SK-N-DZ (cell line): ENCODE measurements around the gene CAMK2D.
"Not testable (repeated sequence)": the region's sequence is repeated elsewhere in the genome, so short reads cannot be mapped to it uniquely, and the experiment has no call there.

Source experiments
- DNase-seq: peaks from one replicate; pipeline ENCODE4 v3.0.0-alpha.2; 2015; ENCODE audit warnings: low spot score

Gene CAMK2D

DNA sequence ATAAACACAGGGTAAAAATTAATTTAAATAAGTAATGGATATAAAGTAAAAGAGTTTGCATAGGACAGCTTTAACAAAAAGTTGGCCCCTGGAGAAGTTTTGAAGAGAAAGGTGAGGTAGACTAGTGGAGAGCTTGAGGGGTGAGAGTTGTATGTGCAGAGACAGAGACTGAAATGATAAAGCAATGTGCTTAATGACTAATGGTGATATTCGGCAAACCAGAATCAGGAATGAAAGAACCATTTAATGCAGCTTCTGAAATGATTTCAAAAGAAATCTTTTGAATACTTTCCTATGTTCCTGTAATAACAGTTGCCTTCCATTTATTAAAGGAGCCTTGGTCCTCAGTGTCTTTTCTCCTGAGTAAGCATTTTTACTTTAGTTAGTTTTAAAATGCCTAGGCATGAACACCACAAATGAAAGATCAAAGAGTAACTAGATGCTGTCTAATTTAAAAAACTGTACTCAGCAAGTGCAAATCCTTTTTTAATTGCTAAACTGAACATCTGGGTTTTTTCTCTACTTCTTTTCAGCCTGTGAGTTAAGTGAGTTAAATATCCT is 28.5 kb downstream of the CAMK2D start:
- no peak for DNase-seq

DNA sequence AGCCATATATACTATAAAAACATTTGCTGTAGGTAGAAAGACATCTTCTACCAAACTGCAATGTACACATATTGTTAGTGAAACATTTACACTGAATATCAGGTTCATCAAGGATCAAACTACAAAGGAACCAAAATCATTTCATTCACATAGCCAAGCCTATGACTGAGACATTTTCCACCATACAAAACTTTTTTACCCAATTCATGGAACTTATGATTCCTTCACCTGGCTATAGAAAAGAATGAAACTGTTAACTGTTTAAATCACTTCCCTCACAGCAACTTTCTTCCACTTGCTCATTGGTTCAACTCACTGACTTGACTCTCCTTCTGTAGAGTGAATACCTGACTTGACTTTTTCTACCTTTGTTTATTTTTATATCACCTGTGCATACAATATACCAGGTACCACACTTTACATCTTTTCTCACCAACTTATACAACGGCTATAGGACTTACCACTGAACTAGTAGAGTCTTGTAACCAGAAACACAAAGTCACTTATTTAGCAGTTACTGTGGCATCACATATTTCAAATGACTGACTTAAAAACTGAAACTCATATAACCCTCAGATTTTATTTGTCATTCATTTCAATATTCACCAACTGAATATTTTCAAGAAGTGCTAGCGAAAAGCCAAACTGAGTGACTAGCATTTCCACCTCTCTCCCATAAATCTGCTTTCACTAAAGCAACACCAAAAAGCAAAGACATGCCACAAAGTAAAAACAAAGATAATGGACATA is 30.9 kb downstream of the CAMK2D start:
- no peak for DNase-seq

DNA sequence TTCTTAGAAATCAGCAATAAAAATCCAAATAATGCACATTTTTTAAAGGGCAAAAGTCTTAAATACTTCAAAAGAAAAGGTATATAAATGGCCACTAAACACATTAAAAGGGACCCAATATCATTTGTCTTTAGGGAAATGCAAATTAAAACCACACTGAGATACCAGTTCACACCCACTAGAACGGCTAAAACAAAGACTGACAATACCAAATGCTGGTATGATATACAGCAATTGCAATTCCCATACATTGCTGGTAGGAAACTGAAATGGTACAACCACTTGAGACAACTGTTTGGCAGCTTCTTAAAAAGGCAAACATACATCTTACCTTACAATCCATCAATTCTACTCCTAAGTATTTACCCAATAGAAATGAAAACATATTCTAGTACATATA is 33.7 kb downstream of the CAMK2D start:
- no peak for DNase-seq

DNA sequence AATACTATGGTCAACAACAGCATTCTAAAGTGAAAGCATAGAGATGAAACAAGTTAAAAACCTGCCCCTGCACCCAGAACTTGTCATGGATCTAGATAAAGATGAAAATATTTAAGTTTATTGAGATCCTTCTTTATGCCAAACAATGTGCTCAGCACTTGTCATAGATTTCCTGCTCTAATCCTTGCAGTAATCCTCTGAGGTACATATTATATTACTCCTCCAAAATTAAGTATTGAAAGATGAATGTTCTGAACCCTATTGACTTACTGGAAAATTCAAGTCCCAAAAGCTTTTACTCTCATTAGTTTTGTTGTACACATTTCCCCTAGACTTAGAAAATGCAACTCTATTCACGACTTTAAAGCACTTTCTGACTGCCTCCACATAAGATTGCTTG is 35.6 kb downstream of the CAMK2D start:
- DNase-seq, result no peak

DNA sequence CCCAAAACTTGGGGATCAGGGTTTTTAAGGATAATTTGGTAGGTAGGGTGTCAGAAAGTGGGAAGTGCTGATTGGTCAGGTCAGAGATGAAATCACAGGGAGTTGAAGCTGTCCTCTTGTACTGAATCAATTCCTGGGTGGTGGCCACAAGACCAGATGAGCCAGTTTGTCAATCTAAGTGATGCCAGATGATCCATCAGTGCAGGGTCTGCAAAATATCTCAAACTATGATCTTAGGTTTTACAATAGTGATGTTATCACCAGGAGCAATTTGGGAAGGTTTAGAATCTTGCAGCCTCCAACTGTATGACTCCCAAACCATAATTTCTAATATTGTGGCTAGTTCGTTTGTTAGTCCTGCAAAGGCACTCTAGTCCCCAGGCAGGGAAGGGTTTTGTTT is 43.3 kb downstream of the CAMK2D start:
- DNase-seq, result no peak

DNA sequence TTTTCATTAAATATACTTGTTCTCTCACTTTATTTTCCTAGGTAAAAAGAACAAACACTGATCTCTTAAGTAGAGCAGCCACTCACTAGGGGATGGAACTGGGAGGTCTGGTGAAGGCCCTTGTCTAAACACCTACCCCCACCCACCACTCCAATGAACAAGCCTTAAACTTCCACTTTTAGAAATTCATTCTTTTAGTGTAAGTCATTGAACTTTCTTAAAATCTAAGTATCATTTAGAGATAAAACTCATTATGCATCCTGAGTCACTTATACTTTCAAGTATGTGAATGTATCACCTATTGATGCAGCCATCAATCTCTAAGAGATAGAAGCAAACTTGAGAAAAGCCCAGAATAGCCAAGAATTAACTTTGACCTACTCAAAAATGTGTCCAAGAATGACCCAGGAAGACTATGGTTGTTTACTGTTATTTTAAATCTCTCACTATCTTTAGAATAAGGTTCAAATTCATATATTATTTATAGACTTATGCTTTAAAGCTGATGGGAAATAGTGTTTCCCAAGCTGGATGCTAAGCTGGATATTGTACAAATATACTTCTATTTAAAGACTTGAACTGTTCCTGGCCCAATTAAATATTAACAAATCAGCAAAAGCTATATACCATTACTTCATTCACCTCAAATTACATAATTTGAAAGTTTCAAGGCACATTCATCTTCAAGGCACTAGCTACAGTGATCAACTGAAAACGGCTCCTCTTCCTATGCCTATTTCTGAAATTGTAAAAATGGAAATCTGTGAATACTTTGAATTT is 49.5 kb downstream of the CAMK2D start:
- no peak for DNase-seq

DNA sequence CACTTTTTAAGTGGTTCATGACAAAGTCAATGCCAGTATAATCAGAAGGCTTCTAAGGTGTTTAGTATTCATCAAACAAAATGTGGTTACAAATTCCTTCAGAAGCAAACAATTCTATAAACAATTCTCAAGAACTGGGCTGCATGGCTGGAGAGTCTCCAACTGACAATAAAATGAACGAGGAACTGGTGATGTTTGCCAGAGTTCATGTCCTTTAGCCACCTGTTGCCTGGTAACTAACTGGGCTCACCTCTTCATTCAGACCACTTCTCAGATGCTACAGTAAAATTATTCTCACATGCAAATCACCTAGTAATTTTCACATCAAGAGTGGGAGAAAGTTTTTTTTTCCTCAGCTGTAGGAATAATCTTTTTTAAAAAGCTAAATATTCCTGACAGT is 53.3 kb downstream of the CAMK2D start:
- DNase-seq, result no peak

DNA sequence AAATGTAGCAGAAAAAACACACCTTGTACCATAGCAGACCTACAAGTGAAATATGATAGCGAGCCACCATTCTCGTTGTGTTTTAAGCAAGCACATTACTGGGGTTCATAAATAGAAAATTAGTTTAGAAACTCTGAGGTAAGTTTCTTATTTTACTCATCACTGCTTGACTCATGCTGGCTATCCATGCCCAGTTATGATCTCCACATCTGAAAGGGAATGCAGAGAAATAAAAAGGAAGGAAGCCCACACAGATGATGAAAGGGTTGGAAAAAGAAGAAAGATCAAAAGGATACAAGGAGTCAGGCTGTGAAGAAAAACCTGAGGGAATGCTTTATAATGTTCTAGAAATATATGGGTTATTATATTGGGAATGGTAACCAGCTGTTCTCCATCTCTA is 54.5 kb downstream of the CAMK2D start:
- no peak for DNase-seq

DNA sequence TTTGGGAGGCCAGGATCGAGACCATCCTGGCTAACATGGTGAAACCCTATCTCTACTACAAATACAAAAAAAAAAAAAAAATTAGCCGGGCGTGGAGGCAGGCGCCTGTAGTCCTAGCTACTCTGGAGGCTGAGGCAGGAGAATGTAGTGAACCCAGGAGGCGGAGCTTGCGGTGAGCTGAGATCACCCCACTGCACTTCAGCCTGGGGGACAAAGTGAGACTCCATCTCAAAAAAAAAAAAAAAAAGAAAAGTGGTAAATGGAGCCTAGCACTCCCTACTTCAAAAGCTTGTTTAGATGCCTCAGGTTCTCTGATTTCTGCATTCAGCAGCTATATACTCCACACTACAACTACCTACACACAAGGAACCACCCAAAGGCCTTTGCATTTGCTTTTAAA is 56.4 kb downstream of the CAMK2D start:
- not testable (repeated sequence) for DNase-seq

DNA sequence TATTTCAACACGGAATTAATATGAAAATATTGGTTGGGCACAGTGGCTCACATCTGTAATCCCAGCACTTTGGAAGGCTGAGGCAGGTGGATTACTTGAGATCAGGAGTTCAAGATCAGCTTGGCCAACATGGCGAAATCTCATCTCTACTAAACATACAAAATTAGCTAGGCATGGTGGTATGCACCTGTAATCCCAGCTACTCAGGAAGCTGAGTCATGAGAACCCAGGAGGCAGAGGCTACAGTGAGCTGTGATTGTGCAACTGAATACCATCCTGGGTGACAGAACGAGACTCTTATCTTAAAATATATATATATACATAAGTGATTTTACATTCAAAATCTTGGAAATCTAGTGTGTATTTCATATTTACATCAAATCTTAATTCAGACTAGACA is 58.9 kb downstream of the CAMK2D start:
- not testable (repeated sequence) for DNase-seq

DNA sequence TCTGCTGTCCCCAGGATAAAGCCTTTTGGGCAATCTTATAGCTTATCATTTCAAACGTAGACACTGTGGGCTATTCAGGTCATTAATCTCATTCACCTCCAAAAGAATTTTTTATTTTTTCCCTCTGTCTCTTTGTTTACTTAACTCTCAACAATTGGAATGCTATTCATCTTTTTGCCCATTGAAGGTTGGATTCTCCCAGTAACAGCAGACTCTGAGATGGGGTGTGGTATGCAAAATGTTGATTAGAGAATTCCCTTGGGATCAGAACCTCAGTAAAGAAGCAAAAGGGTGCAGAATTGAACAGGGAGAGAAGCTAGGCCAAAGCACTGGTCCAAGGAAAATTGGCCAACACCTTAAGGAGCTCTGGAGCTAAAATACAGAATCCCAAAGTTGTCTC is 60.4 kb downstream of the CAMK2D start:
- DNase-seq, result no peak

DNA sequence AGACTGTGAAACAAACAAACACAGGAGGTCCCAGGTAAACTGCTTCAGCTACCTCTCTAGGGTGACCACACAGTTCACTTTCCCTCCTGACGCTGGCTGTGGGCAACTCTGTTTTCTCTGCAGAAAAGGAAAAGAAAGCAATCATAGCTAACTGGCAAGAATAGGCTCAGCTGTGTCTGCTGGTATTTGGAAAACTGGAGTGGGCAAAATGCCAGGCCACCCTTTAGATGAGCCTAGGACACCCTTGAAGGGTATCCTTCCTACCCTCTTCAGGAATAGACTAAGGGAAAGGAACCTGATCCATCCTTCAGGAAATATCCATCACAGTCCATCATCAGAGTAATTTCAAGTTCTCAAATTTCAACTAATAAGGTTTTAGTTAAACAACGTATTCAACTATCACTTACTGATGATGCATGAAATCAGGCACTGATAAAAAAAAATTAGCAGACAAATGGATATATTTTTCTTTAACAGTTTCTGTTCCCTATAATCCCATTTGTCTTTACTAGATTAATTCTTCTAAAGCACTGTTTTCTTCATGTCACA is 60.9 kb downstream of the CAMK2D start:
- DNase-seq, result no peak

DNA sequence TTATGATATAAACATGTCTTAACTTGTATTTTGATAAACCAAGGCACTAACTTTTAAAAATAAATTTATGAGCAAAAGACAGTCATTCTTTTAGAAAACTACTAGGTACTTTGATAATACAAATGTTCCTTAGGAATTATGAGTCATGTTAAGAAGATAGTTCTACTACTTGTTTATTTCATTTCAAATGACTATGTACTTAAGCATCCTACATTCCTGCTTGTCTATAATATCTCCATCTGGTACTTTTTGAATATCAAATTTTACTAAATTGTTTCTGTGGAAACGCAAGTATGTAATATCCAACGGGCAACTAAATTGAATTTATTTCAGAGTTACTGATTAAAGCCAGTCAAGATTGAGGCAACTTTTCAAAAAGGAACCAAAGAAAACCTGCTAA is 61.8 kb downstream of the CAMK2D start:
- DNase-seq, result no peak

DNA sequence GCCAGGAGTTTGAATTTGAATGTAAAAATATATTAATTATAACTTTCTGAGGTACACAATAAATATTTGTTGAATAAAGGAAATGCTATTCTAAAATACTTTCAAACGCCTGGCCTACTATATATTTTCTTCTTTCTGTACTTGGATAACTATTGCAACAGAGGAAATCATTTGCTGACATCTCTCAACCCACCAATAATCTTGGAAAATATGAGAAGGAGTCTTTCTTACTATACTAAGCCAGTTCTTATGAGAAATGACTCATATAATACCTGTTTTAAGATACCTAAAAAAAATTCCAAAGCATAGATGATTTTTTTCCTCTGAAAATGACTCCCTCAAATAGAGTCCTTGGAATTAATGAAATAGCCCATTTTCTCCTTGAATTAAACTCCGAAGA is 64.1 kb downstream of the CAMK2D start:
- no peak for DNase-seq

DNA sequence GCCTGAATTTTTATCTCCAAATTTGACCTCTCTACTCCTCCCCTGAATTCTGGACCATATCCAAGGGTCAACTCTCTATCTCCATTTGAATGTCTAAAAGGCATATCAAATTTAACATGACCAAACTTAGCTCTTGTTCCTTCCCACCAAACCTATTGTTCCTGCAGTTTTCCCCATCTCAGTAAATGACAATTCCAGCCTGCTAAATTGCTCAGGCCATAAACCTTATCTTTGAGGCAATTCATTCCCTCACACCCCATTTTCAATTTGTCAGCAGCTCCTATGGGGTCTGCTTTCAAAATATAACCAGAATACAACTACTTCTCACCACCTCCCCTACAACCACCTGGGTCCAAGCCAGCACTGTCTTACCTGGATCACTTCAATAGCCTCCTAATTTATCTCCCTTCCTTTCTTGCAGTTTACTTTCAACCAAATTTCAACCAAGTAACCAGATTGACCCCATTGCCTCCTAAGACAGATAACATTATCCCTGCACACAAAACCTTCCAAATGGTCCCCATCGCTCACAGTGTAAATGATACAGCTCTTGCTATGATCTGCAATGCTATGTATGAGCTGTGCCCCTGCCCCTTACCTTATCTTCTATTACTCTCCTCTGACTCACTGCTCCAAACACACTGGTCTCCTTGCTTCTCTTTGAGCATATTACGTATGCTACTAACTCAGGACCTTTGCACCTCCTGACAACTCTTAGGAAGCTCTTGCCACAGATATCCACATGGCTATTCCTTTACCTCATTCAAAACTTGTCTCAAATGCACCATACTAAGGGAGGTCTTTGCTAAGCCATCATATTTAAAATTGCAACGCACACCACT is 66.0 kb downstream of the CAMK2D start:
- DNase-seq, result no peak

DNA sequence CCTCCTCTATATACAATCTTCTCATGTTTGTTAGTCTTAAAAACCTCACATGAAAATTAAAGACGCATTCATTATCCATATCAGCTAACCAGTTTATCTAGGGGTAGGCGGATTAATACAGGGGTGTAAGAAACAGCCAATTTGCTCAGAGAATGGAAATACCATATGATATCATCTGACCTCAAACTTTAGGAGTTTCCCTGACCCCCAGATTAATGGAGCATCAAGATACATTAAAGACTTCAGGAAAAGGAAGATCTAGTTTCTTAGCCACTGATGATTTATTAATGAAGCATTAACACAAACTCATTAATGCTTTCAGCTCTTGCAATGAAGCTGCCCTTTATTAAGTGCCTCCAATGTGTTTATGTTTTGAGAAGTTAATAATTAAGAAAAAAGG is 67.5 kb downstream of the CAMK2D start:
- no peak for DNase-seq

DNA sequence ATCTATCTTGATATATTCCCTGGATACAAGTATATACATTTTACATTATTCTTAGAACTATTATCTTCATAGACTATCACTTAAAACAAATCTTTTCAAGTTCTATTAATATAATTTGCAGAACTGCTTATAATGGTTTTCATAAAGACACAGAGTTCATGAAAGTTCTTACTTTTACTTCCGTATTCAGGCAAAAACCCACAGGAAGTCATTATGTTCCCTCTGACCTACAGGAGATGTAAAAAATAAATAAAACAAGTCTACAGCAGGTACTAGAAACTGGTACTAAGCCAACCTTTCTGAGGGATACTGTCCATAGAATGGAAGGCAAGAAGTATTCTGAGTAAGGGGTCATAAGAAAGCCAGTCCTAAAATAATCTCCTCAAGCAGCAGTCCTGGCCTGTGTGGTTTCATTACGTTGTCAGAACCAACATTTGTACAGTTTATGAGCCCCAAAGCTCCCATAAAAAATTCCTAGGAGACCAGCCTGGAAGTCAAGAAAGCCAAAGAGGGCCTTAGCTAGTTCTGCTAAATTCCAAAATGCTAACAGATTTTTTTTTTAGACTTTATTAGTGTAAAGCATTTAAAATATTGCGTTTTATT is 68.6 kb downstream of the CAMK2D start:
- no peak for DNase-seq

DNA sequence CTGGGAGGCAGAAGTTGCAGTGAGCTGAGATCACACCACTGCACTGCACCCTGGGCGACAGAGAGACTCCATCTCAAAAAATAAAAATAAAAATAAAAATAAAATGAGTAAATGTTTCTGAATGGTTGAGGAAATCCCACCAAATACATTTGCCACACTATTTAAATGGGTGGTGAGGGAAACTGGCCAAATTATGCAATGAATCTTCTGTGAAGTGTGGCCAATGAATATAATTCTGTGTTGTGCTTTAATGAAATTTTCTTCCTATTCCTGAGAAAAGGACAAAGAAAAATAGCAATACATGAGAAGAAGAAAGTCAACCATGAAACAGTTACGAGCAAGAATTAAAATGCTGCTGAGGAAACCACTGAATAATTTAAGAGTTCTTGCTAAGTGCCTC is 69.9 kb downstream of the CAMK2D start:
- DNase-seq, result no peak

DNA sequence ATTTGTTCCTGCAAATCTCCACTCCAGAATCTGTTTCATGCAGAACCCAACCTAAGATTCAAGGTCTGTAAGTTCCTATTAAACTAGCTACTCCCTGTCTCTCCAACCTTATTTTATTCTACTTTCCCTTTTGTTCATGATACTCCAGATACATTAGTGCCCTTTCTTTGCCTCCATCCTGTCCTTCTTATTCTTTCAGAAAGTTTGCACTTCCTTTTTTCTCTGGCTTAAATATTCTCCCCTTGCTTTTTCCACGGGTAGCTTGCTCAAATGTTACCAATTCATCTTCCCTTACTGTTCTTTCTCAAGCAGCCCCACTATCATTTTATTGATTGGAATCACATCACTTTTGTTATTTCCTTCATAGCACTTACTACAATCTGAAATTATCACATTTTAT is 72.1 kb downstream of the CAMK2D start:
- DNase-seq, result no peak

DNA sequence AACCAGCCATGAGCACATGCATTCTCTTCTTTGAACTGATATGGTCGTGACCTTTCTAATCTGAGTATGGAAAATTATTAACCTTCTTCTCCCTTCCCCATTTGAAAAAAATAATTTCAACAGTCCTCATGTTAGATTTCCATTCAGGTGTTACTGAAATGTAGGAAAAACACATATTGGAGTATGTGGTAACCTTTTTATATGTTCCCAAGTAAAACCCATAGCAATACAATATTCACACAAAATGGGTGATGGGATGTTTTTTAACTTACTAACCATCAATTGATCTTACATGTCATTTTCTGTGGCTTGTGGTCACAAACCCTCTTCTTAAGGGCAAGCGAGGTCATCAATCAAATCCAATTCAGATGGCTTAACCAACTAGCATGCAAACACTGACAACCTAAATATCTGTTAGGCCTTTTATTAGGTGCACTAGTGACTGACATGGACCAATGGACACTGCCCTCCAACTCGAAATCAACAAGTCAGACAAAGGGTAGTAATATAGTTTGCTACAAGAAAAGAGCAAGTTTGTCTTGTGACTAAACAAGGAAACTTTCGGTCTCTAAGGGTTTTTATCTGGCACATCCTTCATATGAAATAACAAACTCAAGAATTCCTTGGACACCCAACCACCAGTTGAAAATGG is 74.3 kb downstream of the CAMK2D start:
- DNase-seq, result no peak

DNA sequence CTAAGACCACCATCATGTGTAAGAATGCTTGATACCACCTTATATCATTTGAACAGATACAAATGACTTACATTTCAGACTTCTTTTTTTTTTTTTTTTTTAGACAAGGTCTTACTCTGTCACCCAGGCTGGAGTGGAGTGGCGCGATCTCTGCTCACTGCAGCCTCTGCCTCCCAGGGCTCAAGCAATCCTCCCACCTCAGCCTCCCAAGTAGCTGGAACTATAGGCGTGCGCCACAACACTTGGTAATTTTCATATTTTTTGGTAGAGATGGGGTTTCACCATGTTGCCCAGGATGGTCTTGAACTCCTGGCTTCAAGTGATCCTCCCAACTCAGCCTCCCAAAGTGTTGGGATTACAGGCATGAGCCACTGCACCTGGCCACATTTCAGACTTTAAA is 76.4 kb downstream of the CAMK2D start:
- not testable (repeated sequence) for DNase-seq
